GM06990 (cell line): Measurements from ENCODE around the gene FKBP4.

Experiments used
- DNase-seq: peaks from one replicate; pipeline ENCODE4 v3.0.0-alpha.2; 2011; ENCODE audit not compliant: insufficient read length; ENCODE audit errors: extremely low read depth
- H3K27me3 ChIP-seq: replicated peaks from 2 replicates; pipeline ENCODE4 v1.6.0; 2011; ENCODE audit warnings: low read length; ENCODE audit not compliant: control insufficient read depth, insufficient read depth
- H3K36me3 ChIP-seq: 2 replicates; pipeline ENCODE4 v1.5.1; 2011; ENCODE audit warnings: low read length; ENCODE audit not compliant: control insufficient read depth, insufficient read depth
- H3K4me3 ChIP-seq: replicated peaks from 2 replicates; pipeline ENCODE4 v1.5.1; 2011; ENCODE audit warnings: low read depth, mild to moderate bottlenecking, control low read depth, low read length
- TF ChIP-seq, protein P1 (sequence below): IDR thresholded peaks from 2 replicates; pipeline ENCODE4 v1.5.1; 2011; ENCODE audit warnings: low read length, control low read depth, mild to moderate bottlenecking, inconsistent platforms; ENCODE audit not compliant: insufficient read depth, poor library complexity, severe bottlenecking

Gene FKBP4

DNA sequence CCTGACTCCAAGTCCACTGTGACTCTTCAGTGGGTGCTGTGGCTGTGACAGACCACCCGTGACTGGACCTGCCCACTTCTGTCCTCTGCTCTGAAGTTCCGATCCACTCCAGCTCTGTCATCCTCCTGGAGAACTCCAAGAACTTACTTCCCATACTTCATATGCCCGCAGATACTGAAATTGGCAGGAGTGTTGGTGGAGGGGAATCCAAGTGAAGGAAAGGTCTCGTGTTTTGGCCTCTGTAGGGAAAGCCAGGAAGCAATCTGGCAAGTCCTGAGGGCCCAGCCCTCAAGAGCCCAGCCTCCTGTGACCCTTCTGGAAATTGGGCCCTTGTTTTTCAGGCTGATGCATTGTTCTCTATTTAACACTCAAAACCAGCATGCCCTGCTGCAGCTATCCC is 22.4 kb upstream of the FKBP4 start:
- H3K27me3 ChIP-seq: 0 out of 2 replicates have a peak, but pooled peaks cover 2% of the 10 kb centered on the region
- H3K4me3 ChIP-seq: no peak overlapping the region
- H3K36me3 ChIP-seq: no peaks in the 10 kb centered on the region
- TF ChIP-seq, protein P1, sequence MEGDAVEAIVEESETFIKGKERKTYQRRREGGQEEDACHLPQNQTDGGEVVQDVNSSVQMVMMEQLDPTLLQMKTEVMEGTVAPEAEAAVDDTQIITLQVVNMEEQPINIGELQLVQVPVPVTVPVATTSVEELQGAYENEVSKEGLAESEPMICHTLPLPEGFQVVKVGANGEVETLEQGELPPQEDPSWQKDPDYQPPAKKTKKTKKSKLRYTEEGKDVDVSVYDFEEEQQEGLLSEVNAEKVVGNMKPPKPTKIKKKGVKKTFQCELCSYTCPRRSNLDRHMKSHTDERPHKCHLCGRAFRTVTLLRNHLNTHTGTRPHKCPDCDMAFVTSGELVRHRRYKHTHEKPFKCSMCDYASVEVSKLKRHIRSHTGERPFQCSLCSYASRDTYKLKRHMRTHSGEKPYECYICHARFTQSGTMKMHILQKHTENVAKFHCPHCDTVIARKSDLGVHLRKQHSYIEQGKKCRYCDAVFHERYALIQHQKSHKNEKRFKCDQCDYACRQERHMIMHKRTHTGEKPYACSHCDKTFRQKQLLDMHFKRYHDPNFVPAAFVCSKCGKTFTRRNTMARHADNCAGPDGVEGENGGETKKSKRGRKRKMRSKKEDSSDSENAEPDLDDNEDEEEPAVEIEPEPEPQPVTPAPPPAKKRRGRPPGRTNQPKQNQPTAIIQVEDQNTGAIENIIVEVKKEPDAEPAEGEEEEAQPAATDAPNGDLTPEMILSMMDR: no peak
- no peak for DNase-seq

GRCh38 chr12:2773199-2773875 is 21.4 kb upstream of the FKBP4 start:
- Histone ChIP-seq H3K36me3 (no peaks in the 10 kb centered on the region), H3K27me3 (0 out of 2 replicates have a peak, but pooled peaks cover 2% of the 10 kb centered on the region), H3K4me3 (no peak overlapping the region)
- TF ChIP-seq, protein P1: no peak
- no peak for DNase-seq

- TF ChIP-seq, protein P1: no peak
- DNase-seq: no peak
- H3K4me3 ChIP-seq: no peak overlapping the region
Measured at GRCh38 chr12:2775431-2775830, 19.3 kb upstream of the FKBP4 start.

DNA sequence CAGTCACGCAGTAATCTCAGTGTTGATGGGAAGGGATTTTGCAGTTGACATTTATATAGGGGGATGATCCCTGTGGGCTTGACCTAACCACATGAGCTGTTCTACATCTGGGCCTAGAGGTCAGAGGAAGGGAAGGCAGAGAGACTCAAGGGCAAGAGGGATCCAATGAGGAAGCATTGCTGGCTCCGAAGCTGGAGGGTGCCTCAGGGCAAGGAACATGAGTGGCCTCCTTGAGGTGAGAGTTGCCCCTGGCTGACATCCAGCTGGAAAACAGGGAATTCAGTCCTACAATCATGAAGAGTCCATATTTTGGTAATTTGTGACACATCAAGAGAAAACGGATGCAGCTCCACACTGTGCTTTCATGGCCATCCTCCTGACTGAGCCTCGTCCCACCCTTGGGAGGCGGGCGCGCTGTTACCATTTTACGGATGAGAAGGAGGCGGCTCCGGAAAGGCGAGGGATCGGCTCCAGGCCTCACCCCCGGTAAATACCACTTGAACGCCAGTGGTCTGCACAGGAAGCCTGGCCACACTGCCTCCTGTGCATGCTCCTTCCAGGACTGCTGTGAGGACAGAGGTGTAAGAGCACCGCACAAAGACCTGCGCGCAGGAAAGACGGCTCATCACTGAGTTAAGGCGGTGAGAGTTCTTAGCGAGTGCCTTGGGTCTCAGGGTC is 18.5 kb upstream of the FKBP4 start:
- 0 out of 2 replicates have a peak, but pooled peaks cover 2% of the 10 kb centered on the region for H3K27me3 ChIP-seq
- DNase-seq: no peak
- TF ChIP-seq, protein P1: no peak
- H3K36me3 ChIP-seq: no peaks in the 10 kb centered on the region
- H3K4me3 ChIP-seq: no peak overlapping the region

More at GRCh38 chr12:2775431-2775830, 19.3 kb upstream of the FKBP4 start:
- Histone ChIP-seq H3K27me3 (0 out of 2 replicates have a peak, but pooled peaks cover 2% of the 10 kb centered on the region), H3K36me3 (no peaks in the 10 kb centered on the region)

DNA sequence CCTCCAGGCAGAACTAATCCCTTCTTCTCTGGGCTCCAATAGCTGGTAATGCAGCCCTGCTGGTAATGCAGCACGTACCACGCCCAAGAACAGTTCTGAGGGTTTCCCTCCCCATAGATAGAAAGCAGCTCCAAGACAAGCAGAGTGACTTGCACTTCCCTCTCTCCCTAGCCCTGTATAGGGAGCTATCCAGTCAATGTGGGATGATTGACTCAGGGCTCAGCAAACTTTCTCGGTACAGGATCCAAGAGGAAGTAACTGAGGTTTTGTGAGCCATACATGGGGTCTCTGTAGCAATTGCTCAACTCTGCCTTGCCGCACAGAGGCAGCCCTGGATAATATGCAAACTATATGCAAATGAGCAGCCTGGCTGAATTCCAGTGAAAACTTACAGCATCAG is 15.5 kb upstream of the FKBP4 start:
- TF ChIP-seq, protein P1: no peak
- DNase-seq: no peak
- Histone ChIP-seq H3K27me3 (no peaks in the 10 kb centered on the region; the same call in 1 of the 2 replicates), H3K4me3 (no peak overlapping the region), H3K36me3 (no peaks in the 10 kb centered on the region)
